ENCODE data around the gene HEG1. TPM values are rescaled to one million over a fixed set of nuclear protein-coding genes. Genes with fewer than 3 reads are reported as not detected.

The HEG1 gene
- total RNA-seq, 4 donors from 2014 or later = 9.8 to 27.1 (median 17.6) TPM

GRCh38 chr3:125069452-125069851 is 13.7 kb upstream of the HEG1 start:
- in situ Hi-C loops (cut with MboI; ENCODE audit: low sequenced_read_pairs in 4 of 4) = no loop called here
- no peak for ATAC-seq

GRCh38 chr3:125068265-125068664 is 12.5 kb upstream of the HEG1 start:
- DNase-seq = no peak
- no peak overlapping the region for H3K4me3 ChIP-seq
- intact Hi-C loops (cut with DNase I; ENCODE audit: low total_unique reads) (no loop called here), in situ Hi-C loops (cut with MboI; ENCODE audit: low sequenced_read_pairs in 4 of 4) (no loop called here)
- no peaks in the 10 kb centered on the region for H3K36me3 ChIP-seq
- H3K9me3 ChIP-seq = no peaks in the 10 kb centered on the region
- no peak for TF ChIP-seq POLR2A (IDR thresholded peaks at IDR 0.05)
- TF ChIP-seq CTCF (IDR thresholded peaks at IDR 0.05 in 4 of 5, conservative IDR thresholded peaks at IDR 0.05 in 1 of 5) = no peak
- H3K27me3 ChIP-seq = no peaks in the 10 kb centered on the region
- peaks cover 9 to 14% of the 10 kb centered on the region in 2 donors for H3K4me1 ChIP-seq
- ATAC-seq = no peak
- no peak overlapping the region for H3K27ac ChIP-seq

More at GRCh38 chr3:125069452-125069851, 13.7 kb upstream of the HEG1 start:
- Histone ChIP-seq H3K27ac (no peak overlapping the region), H3K36me3 (no peaks in the 10 kb centered on the region), H3K4me3 (no peak overlapping the region), H3K9me3 (no peaks in the 10 kb centered on the region), H3K4me1 (peaks cover 0 to 7% of the 10 kb centered on the region in 2 donors), H3K27me3 (no peaks in the 10 kb centered on the region)
- intact Hi-C loops (cut with DNase I; ENCODE audit: low total_unique reads) = no loop called here
- DNase-seq = no peak
- TF ChIP-seq POLR2A (IDR thresholded peaks at IDR 0.05) (no peak), CTCF (IDR thresholded peaks at IDR 0.05 in 4 of 5, conservative IDR thresholded peaks at IDR 0.05 in 1 of 5) (no peak)

GRCh38 chr3:125067225-125067624 is 11.4 kb upstream of the HEG1 start:
- no peaks in the 10 kb centered on the region for H3K9me3 ChIP-seq
- intact Hi-C loops (cut with DNase I; ENCODE audit: low total_unique reads) (no loop called here), in situ Hi-C loops (cut with MboI; ENCODE audit: low sequenced_read_pairs in 4 of 4) (no loop called here)
- no peak overlapping the region for H3K27ac ChIP-seq
- H3K4me3 ChIP-seq = no peak overlapping the region
- no peak for ATAC-seq
- TF ChIP-seq POLR2A (IDR thresholded peaks at IDR 0.05) (no peak), CTCF (IDR thresholded peaks at IDR 0.05 in 4 of 5, conservative IDR thresholded peaks at IDR 0.05 in 1 of 5) (no peak)
- no peak for DNase-seq
- H3K27me3 ChIP-seq = no peaks in the 10 kb centered on the region
- peaks cover 19% of the 10 kb centered on the region in 2 donors for H3K4me1 ChIP-seq
- no peaks in the 10 kb centered on the region for H3K36me3 ChIP-seq

GRCh38 chr3:125062904-125063618 is 7.3 kb upstream of the HEG1 start:
- TF ChIP-seq POLR2A (IDR thresholded peaks at IDR 0.05) (no peak), CTCF (IDR thresholded peaks at IDR 0.05 in 4 of 5, conservative IDR thresholded peaks at IDR 0.05 in 1 of 5) (no peak)
- Histone ChIP-seq H3K36me3 (no peaks in the 10 kb centered on the region), H3K27me3 (no peaks in the 10 kb centered on the region), H3K27ac (peak overlapping the region in 3 of 4 donors; percentile 78 to 85 (median 79)), H3K9me3 (no peaks in the 10 kb centered on the region), H3K4me1 (peaks cover 30 to 37% of the 10 kb centered on the region in 2 donors), H3K4me3 (no peak overlapping the region)
- intact Hi-C loops (cut with DNase I; ENCODE audit: low total_unique reads) (loop anchor here (5.0 kb wide), 1 partner anchor 64 kb away; no protein-coding TSS in a partner anchor), in situ Hi-C loops (cut with MboI; ENCODE audit: low sequenced_read_pairs in 4 of 4) (no loop called here)
- ATAC-seq = no peak
- DNase-seq = no peak

Data from gastrocnemius medialis (tissue), 4 donors.